GM12878 (cell line): ENCODE results near the gene MPP1. TPM values are rescaled to one million over a fixed set of nuclear protein-coding genes. Genes with fewer than 3 reads are reported as not detected.

Experiments
- ATAC-seq: fragments of 200-7000 bp; cut with Tn5 transposase; 3 replicates; pipeline ENCODE4 v1.9.1; 2020; ENCODE audit warnings: mild to moderate bottlenecking, moderate library complexity
- BruUV-seq: library from RNA; stranded (reverse); fragments of 400-500 nt; replicated peaks from 2 replicates; lab custom pipeline; 2021; lab: Mats Ljungman, UMichigan
- CTCF ChIA-PET: fragments of 300-600 bp; sonication (Branson Sonifier 250); formaldehyde crosslinking; extraction: SDS; loops from one replicate; lab custom pipeline; 2021; ENCODE audit warnings: inconsistent platforms; lab: Yijun Ruan, JAX
- POLR2A ChIA-PET: fragments of 350-600 bp; formaldehyde crosslinking; extraction: SDS; loops from one replicate; lab custom pipeline; 2021; ENCODE audit warnings: inconsistent platforms; lab: Charles Lee
- RAD21 ChIA-PET: fragments of 300-600 bp; sonication (Branson Sonifier 250); formaldehyde crosslinking; loops from one replicate; lab custom pipeline; 2023; ENCODE audit warnings: antibody characterized with exemption; ENCODE audit not compliant: unreplicated experiment; lab: Charles Lee
- SMC1A ChIA-PET: fragments of 300-600 bp; sonication (Branson Sonifier 250); formaldehyde crosslinking; loops from one replicate; lab custom pipeline; 2023; ENCODE audit not compliant: unreplicated experiment, uncharacterized antibody; lab: Charles Lee
- DNase-seq: peaks from one replicate; pipeline ENCODE4 v3.0.0-alpha.2; 2011; ENCODE audit warnings: low read depth, low spot score
- FAIRE-seq: peaks from 3 replicates; lab custom pipeline; 2011; peaks lifted over from hg19 to GRCh38; lab: Jason Lieb, UNC
- H2AFZ ChIP-seq: 2 replicates; pipeline ENCODE4 v1.6.0; 2011; ENCODE audit warnings: low read depth, low read length, control low read depth; ENCODE audit not compliant: control insufficient read depth
- H3K27ac ChIP-seq: 2 replicates; pipeline ENCODE4 v1.5.1; 2011; ENCODE audit warnings: control low read depth; ENCODE audit not compliant: control insufficient read depth, insufficient read depth
- H3K27me3 ChIP-seq, 2 experiments: replicated peaks in 1 of 2; 2 replicates each; pipeline versions ENCODE4 v1.6.0 to v1.6.1; 2011; ENCODE audit warnings: low read length in 1 of 2; ENCODE audit not compliant: control insufficient read depth in 2 of 2, insufficient read depth in 2 of 2
- H3K36me3 ChIP-seq, 2 experiments: 2 replicates each; pipeline ENCODE4 v1.5.1; 2011; ENCODE audit warnings: low read length in 1 of 2; ENCODE audit not compliant: control insufficient read depth in 2 of 2, insufficient read depth in 2 of 2
- H3K4me1 ChIP-seq: 2 replicates; pipeline ENCODE4 v1.6.1; 2011; ENCODE audit warnings: mild to moderate bottlenecking, low read length, moderate library complexity, mixed read lengths; ENCODE audit not compliant: control insufficient read depth, insufficient read depth
- H3K4me2 ChIP-seq: 2 replicates; pipeline ENCODE4 v1.6.0; 2011; ENCODE audit warnings: control low read depth; ENCODE audit not compliant: control insufficient read depth, insufficient read depth
- H3K4me3 ChIP-seq: fragments of 200-600 bp; sonication (generic); 2 replicates; pipeline ENCODE4 v1.5.1; 2016
- H3K79me2 ChIP-seq: 2 replicates; pipeline ENCODE4 v1.6.0; 2011; ENCODE audit warnings: low read length; ENCODE audit not compliant: control insufficient read depth, insufficient read depth
- H3K9ac ChIP-seq: 2 replicates; pipeline ENCODE4 v1.8.0; 2011; ENCODE audit warnings: low read length, control low read depth, mixed read lengths; ENCODE audit not compliant: control insufficient read depth, insufficient read depth
- H3K9me3 ChIP-seq: replicated peaks from 3 replicates; pipeline ENCODE4 v1.5.1; 2011; ENCODE audit warnings: mild to moderate bottlenecking, low read length; ENCODE audit not compliant: control insufficient read depth, insufficient read depth
- H4K20me1 ChIP-seq: 2 replicates; pipeline ENCODE4 v1.6.0; 2011; ENCODE audit not compliant: control insufficient read depth, insufficient read depth
- HDAC2 ChIP-seq: fragments of 200-600 bp; sonication (generic); IDR thresholded peaks from 2 replicates; pipeline ENCODE4 v1.6.1; 2017
- PAX8 ChIP-seq: fragments of 450-650 bp; IDR thresholded peaks from 2 replicates; pipeline ENCODE4 v1.6.1; 2017; ENCODE audit warnings: mild to moderate bottlenecking, moderate library complexity
- ZNF24 ChIP-seq: fragments of 450-650 bp; IDR thresholded peaks from 2 replicates; pipeline ENCODE4 v1.6.1; 2017; ENCODE audit warnings: antibody characterized with exemption, mild to moderate bottlenecking
- WGBS: methylation state at CpG from one replicate; pipeline ENCODE4 v1.1.6; 2016; ENCODE audit warnings: low lambda C conversion rate; ENCODE audit not compliant: insufficient replicate concordance, insufficient coverage; ENCODE audit errors: missing lambda C conversion rate; 5-methylcytosine and 5-hydroxymethylcytosine counted together
- in situ Hi-C: fragments of 300-500 bp; cut with MboI; formaldehyde crosslinking; loops from 9 replicates; pipeline ENCODE4 v1.14.3; 2018; ENCODE audit warnings: mixed read lengths
- intact Hi-C: fragments of 100-400 bp; cut with micrococcal nuclease; formaldehyde crosslinking; loops from one replicate; pipeline ENCODE4 v1.14.2; 2022; ENCODE audit not compliant: unreplicated experiment
- polyA plus RNA-seq, 11 experiments: library from polyadenylated mRNA; depleted of rRNA in 4 of 11; unstranded in 6 of 11; stranded (reverse) in 5 of 11; fragments of >200 nt; fragmentation: Nextera tagmentation in 4 of 11; fragmentation: Illumina TruSeq in 1 of 11; extraction: Ambion mirVana in 4 of 11; extraction: Trizol in 1 of 11; gene quantifications; 1 replicate in 1 of 11; 2 replicates in 10 of 11; pipeline versions ENCODE4 v1.2.1 to v1.2.3, GENCODE V29; 2011 to 2016; ENCODE audit warnings: inconsistent platforms in 2 of 11, missing spikeins in 2 of 11, low read depth in 1 of 11
- total RNA-seq, 4 experiments: library from RNA; depleted of rRNA in 3 of 4; stranded (reverse); fragments of >200 nt in 3 of 4; fragmentation: Illumina TruSeq in 1 of 4; extraction: Trizol in 1 of 4; gene quantifications; 2 replicates each; pipeline versions ENCODE4 v1.2.1 to v1.2.3, GENCODE V29; 2013 to 2021
- TF ChIP-seq, protein P1 (sequence below): fragments of 450-650 bp; IDR thresholded peaks from 2 replicates; pipeline ENCODE4 v1.6.1; 2017; ENCODE audit warnings: mild to moderate bottlenecking, low read depth, inconsistent platforms; ENCODE audit not compliant: poor library complexity, severe bottlenecking
- TF ChIP-seq, protein P2 (sequence below): fragments of 450-650 bp; formaldehyde crosslinking; IDR thresholded peaks from 2 replicates; pipeline ENCODE4 v1.5.0; 2022; ENCODE audit warnings: mild to moderate bottlenecking, missing genetic modification characterization

Gene MPP1
- total and polyA plus RNA-seq, 10 of the 15 experiments (the other 5 are each of a cell fraction or from before 2014, with no cell fraction given): 1.9 to 20.1 (median 14.8) TPM

DNA sequence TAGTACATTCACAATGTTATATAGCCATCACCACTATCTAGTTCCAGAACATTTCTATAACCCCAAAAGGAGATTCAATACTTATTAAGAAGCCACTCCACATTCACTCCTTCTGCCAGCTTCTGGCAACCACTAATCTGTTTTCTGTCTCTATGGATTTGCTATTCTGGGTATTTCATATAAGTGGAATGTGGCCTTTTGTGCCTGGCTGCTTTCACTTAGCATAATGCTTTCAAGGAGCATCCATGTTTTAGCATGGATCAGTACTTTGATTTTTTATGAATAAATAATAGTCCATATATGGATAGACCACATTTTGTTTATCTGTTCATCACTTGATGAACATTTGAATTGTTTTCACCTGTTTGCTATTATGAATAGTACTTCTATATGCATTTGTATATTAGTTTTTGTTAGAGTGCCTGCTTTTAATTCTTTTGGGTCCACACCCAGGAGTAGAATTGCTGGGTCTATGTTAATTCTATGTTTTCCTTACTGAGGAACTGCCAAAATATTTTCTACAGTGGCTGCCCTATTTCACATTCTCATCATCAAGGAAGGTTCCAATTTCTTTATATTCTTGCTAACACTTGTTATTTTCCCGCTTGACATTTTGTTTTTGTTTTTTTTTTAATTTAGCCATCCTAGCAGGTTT lies 45.8 kb upstream of the MPP1 start:
- intact Hi-C loops: no loop called here
- no peak for ATAC-seq
- H3K4me2 ChIP-seq: no peak overlapping the region
- H3K79me2 ChIP-seq: no peaks in the 10 kb centered on the region
- H3K27ac ChIP-seq: no peak overlapping the region
- no peak overlapping the region for H2AFZ ChIP-seq
- H3K4me1 ChIP-seq: no peaks in the 10 kb centered on the region
- POLR2A ChIA-PET: no interaction called here
- no peaks in the 10 kb centered on the region for H4K20me1 ChIP-seq
- WGBS: 95% methylated on average over 1 of the region's 1 CpG
- BruUV-seq: no TSS peak
- H3K4me3 ChIP-seq: no peak overlapping the region
- no peaks in the 10 kb centered on the region; the same call in 2 of the 3 replicates for H3K9me3 ChIP-seq
- CTCF ChIA-PET: no interaction called here
- no peak for DNase-seq
- H3K27me3 ChIP-seq: no peaks in the 10 kb centered on the region
- TF ChIP-seq ZNF24 (no peak), PAX8 (no peak), HDAC2 (no peak)
- TF ChIP-seq, protein P1, sequence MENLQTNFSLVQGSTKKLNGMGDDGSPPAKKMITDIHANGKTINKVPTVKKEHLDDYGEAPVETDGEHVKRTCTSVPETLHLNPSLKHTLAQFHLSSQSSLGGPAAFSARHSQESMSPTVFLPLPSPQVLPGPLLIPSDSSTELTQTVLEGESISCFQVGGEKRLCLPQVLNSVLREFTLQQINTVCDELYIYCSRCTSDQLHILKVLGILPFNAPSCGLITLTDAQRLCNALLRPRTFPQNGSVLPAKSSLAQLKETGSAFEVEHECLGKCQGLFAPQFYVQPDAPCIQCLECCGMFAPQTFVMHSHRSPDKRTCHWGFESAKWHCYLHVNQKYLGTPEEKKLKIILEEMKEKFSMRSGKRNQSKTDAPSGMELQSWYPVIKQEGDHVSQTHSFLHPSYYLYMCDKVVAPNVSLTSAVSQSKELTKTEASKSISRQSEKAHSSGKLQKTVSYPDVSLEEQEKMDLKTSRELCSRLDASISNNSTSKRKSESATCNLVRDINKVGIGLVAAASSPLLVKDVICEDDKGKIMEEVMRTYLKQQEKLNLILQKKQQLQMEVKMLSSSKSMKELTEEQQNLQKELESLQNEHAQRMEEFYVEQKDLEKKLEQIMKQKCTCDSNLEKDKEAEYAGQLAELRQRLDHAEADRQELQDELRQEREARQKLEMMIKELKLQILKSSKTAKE: no peak
- TF ChIP-seq, protein P2, sequence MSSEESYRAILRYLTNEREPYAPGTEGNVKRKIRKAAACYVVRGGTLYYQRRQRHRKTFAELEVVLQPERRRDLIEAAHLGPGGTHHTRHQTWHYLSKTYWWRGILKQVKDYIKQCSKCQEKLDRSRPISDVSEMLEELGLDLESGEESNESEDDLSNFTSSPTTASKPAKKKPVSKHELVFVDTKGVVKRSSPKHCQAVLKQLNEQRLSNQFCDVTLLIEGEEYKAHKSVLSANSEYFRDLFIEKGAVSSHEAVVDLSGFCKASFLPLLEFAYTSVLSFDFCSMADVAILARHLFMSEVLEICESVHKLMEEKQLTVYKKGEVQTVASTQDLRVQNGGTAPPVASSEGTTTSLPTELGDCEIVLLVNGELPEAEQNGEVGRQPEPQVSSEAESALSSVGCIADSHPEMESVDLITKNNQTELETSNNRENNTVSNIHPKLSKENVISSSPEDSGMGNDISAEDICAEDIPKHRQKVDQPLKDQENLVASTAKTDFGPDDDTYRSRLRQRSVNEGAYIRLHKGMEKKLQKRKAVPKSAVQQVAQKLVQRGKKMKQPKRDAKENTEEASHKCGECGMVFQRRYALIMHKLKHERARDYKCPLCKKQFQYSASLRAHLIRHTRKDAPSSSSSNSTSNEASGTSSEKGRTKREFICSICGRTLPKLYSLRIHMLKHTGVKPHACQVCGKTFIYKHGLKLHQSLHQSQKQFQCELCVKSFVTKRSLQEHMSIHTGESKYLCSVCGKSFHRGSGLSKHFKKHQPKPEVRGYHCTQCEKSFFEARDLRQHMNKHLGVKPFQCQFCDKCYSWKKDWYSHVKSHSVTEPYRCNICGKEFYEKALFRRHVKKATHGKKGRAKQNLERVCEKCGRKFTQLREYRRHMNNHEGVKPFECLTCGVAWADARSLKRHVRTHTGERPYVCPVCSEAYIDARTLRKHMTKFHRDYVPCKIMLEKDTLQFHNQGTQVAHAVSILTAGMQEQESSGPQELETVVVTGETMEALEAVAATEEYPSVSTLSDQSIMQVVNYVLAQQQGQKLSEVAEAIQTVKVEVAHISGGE (CRISPR knock-in tag): no peak
- TF ChIP-seq, all 136 proteins: peak for 0
- in situ Hi-C loops: no loop called here
- Histone ChIP-seq H3K36me3 (no peaks in the 10 kb centered on the region), H3K9ac (no peak overlapping the region)
- SMC1A ChIA-PET: interaction anchor here (0.6 to 0.7 kb wide), 2 partner anchors 13 to 24 kb away, joined by 3 read pairs; no protein-coding TSS in a partner anchor
- no peak for FAIRE-seq
- RAD21 ChIA-PET: no interaction called here
